Measurements from ENCODE around the gene ACD.

ACD gene

GRCh38 chr16:67675579-67675935 lies 15.5 kb upstream of the ACD start:
- DNase-seq, result no peak

- no peak for DNase-seq
Measured at GRCh38 chr16:67674851-67675578, 15.0 kb upstream of the ACD start.

GRCh38 chr16:67673712-67674580 lies 13.9 kb upstream of the ACD start:
- no peak for DNase-seq

GRCh38 chr16:67672739-67673662 lies 12.9 kb upstream of the ACD start:
- no peak for DNase-seq

- DNase-seq, result no peak
Measured at GRCh38 chr16:67672306-67672705, 12.2 kb upstream of the ACD start.

GRCh38 chr16:67669499-67670101 lies 9.5 kb upstream of the ACD start:
- DNase-seq, result no peak

GRCh38 chr16:67668495-67669157 lies 8.6 kb upstream of the ACD start:
- no peak for DNase-seq

- DNase-seq, result peak; percentile 89
Measured at GRCh38 chr16:67667817-67668494, 7.9 kb upstream of the ACD start.

- DNase-seq, result no peak
Measured at GRCh38 chr16:67667453-67667816, 7.4 kb upstream of the ACD start.

- DNase-seq, result peak; percentile 82
Measured at GRCh38 chr16:67666559-67667452, 6.7 kb upstream of the ACD start, which contains the start of the genes C16orf86 and ENKD1. Gene C16orf86, plus strand, starts transcription at chr16:67666814. Its CDS starts 157 bp downstream, at chr16:67666971. Gene ENKD1, minus strand, starts transcription at chr16:67666750. Its CDS starts 308 bp downstream, at chr16:67666442.

- DNase-seq, result no peak
Measured at GRCh38 chr16:67666032-67666551, 6.0 kb upstream of the ACD start.

- no peak for DNase-seq
Measured at GRCh38 chr16:67665598-67665997, 5.5 kb upstream of the ACD start.

- DNase-seq, result no peak
Measured at GRCh38 chr16:67664871-67665270, 4.8 kb upstream of the ACD start.

- no peak for DNase-seq
Measured at GRCh38 chr16:67664258-67664657, 4.2 kb upstream of the ACD start.

- no peak for DNase-seq
Measured at GRCh38 chr16:67663877-67664222, 3.8 kb upstream of the ACD start.

GRCh38 chr16:67663151-67663876 lies 3.3 kb upstream of the ACD start:
- no peak for DNase-seq

GRCh38 chr16:67662653-67663010 lies 2.6 kb upstream of the ACD start:
- no peak for DNase-seq

- no peak for DNase-seq
Measured at GRCh38 chr16:67661886-67662652, 2.0 kb upstream of the ACD start.
